ENCODE measurements around the gene TUBB4A. TPM values are rescaled to one million over a fixed set of nuclear protein-coding genes. Genes with fewer than 3 reads are reported as not detected.

Gene TUBB4A
- 10 to 100 TPM; 32.0 to 53.6 TPM for total RNA-seq

GRCh38 chr19:6501740-6502648 is at the start of gene TUBB4A:
TSS of gene TUBB4A (minus strand) at chr19:6502309. CDS start at chr19:6502212, 97 bp downstream.

GRCh38 chr19:6530386-6531162 is 28.5 kb upstream of the TUBB4A start, which contains the start of gene TNFSF9:
TSS of gene TNFSF9 (plus strand) at chr19:6531026. CDS start at chr19:6531037, 11 bp downstream.

GRCh38 chr19:6481541-6482342 is 20.4 kb downstream of the TUBB4A start, which contains the start of gene DENND1C:
TSS of gene DENND1C (minus strand) at chr19:6481787. CDS start at chr19:6481695, 92 bp downstream.

GRCh38 chr19:6464070-6464873 is 37.8 kb downstream of the TUBB4A start, which contains the start of gene CRB3:
TSS of gene CRB3 (plus strand) at chr19:6464271. CDS start at chr19:6464702, 431 bp downstream.

GRCh38 chr19:6459262-6460098 is 42.6 kb downstream of the TUBB4A start, which contains the start of gene SLC25A23:
TSS of gene SLC25A23 (minus strand) at chr19:6459792. CDS start at chr19:6459628, 164 bp downstream.

Small RNA genes within 50 kb of the gene (small RNA-seq; reads per million reads assigned to genes)
- 0 reads per million in 2 donors for gene AC010503.2

Other genes with a start within 250 kb of the TUBB4A start
- gene MLLT1, start 222.3 kb downstream of the TUBB4A start, total RNA-seq = 1 to 10 TPM; 7.2 to 9.0 TPM
- not detected for gene ACER1, start 168.7 kb downstream of the TUBB4A start, total RNA-seq
- gene CLPP, start 140.8 kb downstream of the TUBB4A start, total RNA-seq = 10 to 100 TPM; 61.3 to 93.9 TPM
- gene ALKBH7, start 129.5 kb downstream of the TUBB4A start, total RNA-seq = 10 to 100 TPM; 36.5 to 40.6 TPM
- 1 to 10 TPM; 1.3 to 1.4 TPM for gene PSPN, start 126.4 kb downstream of the TUBB4A start, total RNA-seq
- 10 to 100 TPM; 43.7 to 60.3 TPM for gene GTF2F1, start 109.1 kb downstream of the TUBB4A start, total RNA-seq
- gene KHSRP, start 77.5 kb downstream of the TUBB4A start, total RNA-seq = 100 to 1,000 TPM; 122 to 185 TPM
- gene SLC25A41, start 68.5 kb downstream of the TUBB4A start, total RNA-seq = not detected
- 10 to 100 TPM; 17.6 to 46.5 TPM for gene SLC25A23, start 42.5 kb downstream of the TUBB4A start, total RNA-seq
- not detected for gene CRB3, start 38.0 kb downstream of the TUBB4A start, total RNA-seq
- under 1 TPM; under 0.01 TPM for gene DENND1C, start 20.5 kb downstream of the TUBB4A start, total RNA-seq
- 1 to 10 TPM; 4.7 to 9.6 TPM for gene TNFSF9, start 28.7 kb upstream of the TUBB4A start, total RNA-seq
- gene CD70, start 88.8 kb upstream of the TUBB4A start, total RNA-seq = under 1 TPM in 1 of 2 donors, not detected in 1; under 0.01 TPM
- gene TNFSF14, start 167.9 kb upstream of the TUBB4A start, total RNA-seq = not detected
- 10 to 100 TPM in 1 of 2 donors, 1 to 10 TPM in 1; 2.0 to 58.5 TPM for gene C3, start 218.3 kb upstream of the TUBB4A start, total RNA-seq
- gene GPR108, start 235.3 kb upstream of the TUBB4A start, total RNA-seq = 10 to 100 TPM; 39.0 to 53.7 TPM
- 10 to 100 TPM; 13.1 to 27.6 TPM for gene TRIP10, start 237.4 kb upstream of the TUBB4A start, total RNA-seq